NCI-H2171 (cell line): ENCODE measurements around the gene TNS1.

Experiments
- DNase-seq: peaks from one replicate; lab custom pipeline; 2025; lab: John Stamatoyannopoulos, UW

TNS1 gene

DNA sequence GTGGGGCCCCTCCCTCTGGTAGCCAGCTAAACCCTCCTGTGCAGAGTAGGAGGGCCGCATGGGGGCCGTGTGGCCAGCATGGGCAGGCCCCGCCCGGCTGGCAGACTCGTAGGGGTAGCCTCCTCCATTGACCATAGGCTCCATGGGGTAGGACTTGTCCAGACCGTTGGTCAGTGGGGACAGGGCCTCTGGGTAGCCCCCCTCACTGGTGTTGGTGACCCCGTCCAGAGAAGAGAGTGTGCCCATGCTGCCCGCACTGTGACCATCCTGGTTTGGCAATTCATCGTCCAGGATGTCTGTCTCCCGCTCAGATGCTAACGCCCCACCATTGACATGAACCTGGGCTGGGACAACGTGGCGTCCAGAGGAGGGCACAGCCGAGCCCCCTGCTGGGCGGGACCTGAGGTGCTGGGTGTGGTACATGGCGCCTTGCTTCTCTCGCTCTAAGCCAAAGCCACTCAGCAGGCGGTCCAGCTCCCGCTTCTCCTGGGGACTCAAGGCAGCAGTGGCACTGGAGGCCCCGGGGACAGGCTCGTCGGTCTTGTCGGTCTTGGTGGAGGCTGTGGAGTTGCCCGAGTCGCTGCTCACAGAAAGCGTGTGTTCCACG, 154.3 kb downstream of the TNS1 start:
- no peak for DNase-seq

- DNase-seq: no peak
Observed at GRCh38 chr2:217847552-217848350, 155.0 kb downstream of the TNS1 start.

- DNase-seq: no peak
Observed at GRCh38 chr2:217847115-217847514, 155.7 kb downstream of the TNS1 start.

GRCh38 chr2:217846321-217846743, 156.5 kb downstream of the TNS1 start:
- DNase-seq: no peak

DNA sequence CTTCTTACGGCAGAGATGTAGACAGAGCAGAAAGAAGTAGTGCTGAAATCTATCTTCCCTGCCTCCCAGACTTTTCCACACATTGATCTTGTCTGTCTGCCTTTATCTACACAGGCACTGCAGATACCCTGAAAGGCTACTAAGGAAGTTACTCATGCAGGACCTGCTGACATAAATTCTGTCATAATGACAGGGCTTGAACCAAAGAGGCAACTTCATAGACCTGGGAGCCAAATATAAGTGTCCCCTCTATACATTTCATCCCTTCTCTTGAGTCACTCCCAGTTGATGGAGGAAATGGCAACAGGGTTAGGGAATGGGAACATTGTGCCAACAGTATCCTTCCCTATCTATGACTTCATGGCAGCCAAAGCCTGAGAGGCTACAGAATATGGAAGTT, 157.5 kb downstream of the TNS1 start:
- DNase-seq: no peak

- DNase-seq: no peak
Observed at GRCh38 chr2:217844696-217845095, 158.1 kb downstream of the TNS1 start.

- no peak for DNase-seq
Observed at GRCh38 chr2:217843324-217843723, 159.5 kb downstream of the TNS1 start.

GRCh38 chr2:217842017-217842416, 160.8 kb downstream of the TNS1 start:
- no peak for DNase-seq

- no peak for DNase-seq
Observed at GRCh38 chr2:217840522-217840921, 162.3 kb downstream of the TNS1 start.

- DNase-seq: no peak
Observed at GRCh38 chr2:217839750-217840107, 163.1 kb downstream of the TNS1 start.

DNA sequence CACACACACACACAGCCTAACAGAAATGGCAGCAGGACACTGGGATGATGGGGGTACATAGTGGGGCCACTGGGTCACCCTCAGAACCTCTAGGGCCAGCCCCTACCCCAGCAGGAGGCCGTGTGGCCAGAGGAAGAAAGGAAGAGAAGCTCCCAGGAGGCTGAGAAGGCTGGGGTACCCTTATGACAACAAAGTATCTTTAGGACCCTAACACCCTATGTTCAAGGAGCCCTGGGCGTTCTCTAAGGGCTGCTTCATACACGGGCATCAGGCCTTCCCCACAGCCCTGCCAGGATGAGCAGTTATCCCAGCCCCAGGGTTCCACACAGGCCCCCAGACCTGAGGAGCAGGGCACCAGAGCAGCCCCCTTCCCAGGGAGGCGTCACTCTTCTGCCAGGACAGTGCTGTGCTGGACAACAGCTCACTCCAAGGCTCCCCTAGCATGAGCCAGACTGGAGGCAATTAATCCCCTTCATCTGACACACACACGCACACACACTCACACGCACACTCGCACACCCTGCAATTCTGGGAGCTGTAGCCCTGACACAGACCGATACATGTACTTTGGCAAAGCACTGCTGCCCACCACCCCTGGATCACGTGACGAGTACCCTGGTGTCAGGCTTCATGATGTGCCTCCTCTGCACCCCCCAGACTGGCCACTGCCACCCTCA, 163.6 kb downstream of the TNS1 start:
- DNase-seq: no peak

- DNase-seq: no peak
Observed at GRCh38 chr2:217838409-217838831, 164.4 kb downstream of the TNS1 start.

DNA sequence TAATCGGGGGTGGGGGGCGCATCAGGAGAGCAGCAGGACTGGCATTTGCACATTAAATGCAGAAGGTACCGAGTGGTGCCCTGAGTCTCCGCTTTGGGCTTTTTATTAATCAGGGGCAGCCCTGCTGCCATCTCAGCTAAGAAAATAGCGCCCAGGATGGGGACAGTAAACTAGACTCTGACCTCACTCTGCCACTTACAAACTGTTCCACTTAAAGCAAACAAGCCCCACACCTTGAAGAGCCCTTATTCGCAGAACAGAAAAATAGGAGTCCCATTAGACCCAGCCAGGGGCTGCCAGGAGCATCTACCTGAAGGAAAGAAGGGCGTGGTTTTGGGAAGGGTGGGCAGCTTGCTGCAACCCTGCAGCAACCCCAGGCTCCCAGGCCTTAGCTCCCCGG, 165.3 kb downstream of the TNS1 start:
- DNase-seq: no peak

DNA sequence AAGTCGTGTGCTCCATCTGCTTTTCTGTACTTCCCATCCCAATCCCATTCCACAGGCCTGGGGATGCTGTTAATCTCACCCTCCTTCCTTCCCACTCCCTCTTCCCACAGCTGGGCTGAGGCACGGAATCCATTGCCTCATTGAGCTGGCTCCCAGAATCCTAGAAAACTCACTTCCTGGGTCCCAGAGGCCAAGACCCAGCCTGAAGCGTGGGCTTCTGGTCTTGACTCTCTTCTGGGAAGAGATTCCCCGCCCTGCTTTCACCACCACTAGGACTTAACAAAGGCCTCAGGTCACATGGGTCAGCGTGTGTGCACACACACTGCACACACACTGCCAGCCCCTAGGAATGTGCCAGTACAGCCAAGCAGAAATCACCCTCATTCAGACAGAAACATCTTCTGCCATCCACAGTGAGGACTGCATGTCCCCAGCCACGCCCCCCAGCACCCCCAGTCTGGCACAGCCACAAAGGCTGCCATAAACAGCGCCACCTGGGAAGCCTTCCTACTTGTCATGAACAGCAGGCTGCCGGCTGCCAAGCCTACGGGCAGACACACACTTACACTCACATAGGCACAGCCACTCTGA, 165.8 kb downstream of the TNS1 start:
- DNase-seq: no peak

DNA sequence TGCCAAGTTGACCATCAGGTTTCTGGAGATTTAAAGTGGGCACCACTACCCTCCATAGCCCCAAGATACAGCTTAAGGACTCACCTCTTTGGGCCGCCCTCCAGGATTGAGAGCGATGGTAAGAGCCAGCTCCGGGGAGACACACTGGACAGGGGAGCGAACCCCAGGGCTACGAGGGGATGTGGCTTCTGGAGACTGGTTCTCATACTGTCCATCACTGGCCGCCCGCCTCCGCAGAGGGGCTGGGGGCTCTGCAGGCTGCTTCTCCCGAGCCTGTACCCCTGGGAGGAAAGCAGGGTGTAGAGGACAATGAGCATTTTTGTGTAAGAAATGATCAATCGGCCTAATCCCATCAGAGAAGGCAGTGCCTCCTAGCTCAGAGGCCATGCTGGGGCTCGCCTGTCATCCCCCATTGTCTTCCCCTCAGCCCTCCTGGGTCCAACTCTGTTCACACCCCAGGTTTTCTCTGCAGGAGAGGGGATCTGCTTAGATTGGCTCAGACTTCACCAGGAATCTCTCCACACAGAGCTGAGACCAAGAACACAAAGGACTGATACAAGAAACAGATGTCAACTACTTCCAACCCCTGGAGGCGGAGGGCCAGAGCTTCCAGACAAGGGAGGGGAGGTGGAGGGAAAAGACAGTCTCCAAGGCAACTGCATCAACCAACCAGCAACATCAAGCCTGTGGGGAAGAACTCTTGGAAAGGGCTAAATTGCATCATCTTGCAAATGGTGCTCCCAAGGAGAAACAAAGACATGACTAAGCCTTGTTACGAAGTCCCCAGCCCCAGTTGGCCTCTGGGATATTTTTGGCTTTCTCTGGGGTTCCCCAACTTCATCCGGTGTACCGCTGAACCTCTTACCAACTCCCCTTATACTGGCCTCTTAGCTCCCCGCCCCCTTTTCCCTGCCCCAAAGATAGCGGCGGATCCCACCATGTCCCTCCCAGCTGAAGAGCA, 166.6 kb downstream of the TNS1 start:
- DNase-seq: no peak

DNA sequence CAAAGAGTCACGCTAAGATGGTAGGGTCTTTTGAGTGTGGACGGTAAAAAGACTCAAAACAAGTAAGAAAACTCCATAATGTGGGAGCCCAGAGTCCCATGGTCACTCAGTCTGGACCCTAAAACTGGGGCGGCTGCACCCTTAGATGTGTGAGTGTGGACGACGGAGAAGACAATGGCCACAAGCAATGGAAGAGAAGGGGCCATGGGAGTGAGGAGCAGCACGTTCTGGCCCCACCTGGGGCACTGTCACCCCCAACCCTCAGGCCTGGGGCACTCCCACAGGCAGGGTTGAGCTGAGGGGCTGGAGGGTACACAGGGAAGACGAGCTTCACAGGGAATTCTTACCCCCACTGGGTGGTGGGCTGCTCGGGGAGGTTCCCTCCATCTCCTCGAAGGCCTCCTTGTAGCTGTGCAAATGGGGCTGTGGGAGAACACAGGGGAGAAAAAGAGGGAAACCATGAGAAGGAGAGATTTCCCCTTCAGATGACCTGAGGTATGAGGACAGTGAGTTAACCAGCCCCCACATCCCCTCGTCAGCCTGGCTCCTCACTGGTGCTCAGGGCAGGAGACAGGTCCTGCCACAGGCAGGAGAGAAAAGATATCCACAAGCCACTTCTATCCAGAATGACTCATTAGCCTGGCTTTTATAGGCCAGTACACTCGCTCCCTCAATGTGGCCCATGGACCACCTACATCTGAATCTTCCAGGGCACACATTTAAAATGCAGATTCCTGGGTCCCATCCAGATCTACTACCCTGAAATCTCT, 167.9 kb downstream of the TNS1 start:
- no peak for DNase-seq

- DNase-seq: no peak
Observed at GRCh38 chr2:217834057-217834620, 168.7 kb downstream of the TNS1 start.

DNA sequence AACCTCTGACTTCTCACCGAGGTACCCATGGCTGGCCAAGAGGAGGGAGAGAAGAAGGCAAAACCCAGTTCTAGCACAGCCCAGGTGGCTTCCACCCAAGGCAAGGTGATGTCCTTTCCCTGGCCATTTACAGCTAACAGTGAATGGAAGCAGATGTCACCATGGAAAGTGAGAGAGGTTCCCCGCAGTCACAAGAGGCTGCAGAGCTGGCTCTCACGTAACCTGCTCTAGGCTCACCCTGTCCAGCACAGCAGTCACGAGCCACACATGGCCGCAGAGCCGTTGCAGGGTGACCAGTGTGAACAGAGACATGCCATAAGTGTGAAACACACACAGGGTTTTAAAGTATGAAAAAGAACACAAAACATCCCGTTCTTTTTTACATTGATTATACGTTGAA, 169.4 kb downstream of the TNS1 start:
- DNase-seq: no peak

DNA sequence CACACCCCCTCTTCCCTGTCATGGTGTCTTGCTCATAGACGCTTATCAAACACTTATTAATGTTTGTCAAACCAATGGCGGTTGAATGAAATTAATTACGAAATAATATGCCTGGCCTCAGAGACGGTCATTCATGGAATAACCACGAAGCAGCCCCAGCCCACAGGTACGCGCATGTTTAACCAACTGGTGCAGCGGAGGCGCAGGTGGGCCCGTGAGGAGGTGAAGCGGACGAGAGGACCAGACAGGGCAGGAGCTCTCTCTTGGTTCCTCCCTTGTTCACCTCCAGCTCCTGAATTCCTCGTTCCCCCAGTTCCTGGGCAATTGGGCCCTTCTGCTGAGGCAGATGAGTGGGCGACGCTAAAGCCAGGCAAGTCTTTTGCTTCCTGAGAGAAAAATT, 169.8 kb downstream of the TNS1 start:
- DNase-seq: no peak

GRCh38 chr2:217832115-217832514, 170.7 kb downstream of the TNS1 start:
- no peak for DNase-seq

DNA sequence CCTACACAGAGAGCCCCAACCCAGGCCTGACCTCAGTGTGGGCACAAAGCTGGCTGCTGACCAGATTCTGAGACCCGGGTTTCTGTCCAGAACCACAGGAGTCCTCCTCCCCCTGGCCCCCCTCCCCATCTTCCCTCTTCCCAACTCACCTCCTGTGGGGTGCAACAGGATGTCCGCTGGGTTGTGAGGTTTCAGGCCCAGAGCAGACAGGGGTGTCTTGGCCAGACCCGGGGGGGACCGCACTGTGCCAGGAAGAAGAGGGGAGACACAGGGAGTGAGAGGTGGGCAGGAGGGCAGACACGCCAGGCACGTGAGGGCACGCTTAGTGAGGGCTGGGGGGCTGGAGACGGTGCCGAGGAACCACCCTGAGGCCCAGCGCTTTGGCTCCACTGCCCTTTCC, 171.5 kb downstream of the TNS1 start:
- no peak for DNase-seq
